ENCODE results near the gene FBP1.
"Not testable (repeated sequence)": the region's sequence is repeated elsewhere in the genome, so short reads cannot be mapped to it uniquely, and the experiment has no call there.

The FBP1 gene

DNA sequence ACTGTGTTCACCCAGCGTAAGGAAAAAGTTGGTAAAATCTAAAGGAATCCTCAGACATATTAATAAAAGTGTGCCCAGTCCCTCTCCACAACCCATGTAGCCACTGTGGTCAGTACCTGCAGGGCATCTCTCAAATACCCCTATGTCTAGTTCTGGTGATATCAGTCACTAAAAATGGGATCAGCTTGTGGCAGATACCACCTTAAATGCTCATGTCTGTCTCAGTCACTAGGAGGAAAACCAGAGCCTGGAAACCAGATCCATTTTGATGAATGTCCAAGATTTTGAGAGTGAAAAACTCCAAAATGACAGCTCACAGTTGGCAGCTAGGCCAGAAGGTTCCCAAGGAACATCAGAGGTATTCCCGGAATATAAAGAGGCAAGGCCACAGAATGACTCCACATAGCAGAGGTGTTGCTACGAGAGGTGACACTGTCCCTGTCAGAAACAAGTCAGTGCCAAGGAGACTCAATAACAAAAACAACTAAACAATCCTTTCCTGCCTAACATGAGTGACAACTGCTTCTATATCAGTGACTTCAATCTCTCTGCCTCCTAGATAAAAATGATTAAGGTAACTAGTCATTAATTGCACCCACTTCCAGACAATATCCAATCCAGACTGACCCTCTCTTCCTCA lies 70.9 kb downstream of the FBP1 start:
- no peak for DNase-seq

DNA sequence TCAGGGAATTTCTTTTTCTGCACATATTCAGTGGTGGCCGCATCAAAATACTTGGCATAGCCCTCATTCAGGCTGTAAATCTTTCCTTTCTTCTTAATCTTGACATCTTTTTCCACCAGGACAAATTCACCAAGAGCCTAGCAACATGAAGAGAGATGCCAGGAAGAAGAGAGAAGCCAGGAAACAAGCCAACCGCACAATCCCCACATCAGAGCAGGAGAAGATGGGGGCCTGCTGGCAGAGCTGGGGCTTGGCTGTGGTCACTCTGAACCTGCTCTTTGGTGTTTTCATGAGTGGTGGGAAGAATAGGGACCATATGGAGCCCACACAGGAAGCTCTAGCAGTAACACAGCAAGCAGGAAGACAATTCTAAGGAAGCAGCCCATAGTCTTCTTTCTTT lies 72.0 kb downstream of the FBP1 start:
- no peak for DNase-seq

DNA sequence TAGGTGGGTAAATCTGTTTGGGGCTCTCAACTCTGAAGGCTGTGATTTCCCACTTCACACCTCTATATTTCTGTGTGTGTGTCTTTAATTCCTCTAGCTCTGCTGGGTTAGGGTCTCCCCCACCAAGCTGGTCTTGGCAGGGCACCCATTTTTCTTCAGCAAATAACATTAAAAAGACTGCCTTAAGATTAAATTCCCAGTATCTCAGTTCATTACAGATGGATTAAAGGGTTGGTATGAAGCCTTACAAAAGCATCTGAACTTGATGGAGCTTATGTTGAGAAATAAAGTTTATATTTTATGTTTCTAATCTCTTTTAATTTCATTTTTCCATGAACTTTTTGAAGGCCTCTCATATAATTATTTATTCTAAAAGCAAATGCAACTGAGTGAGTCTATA lies 72.8 kb downstream of the FBP1 start:
- no peak for DNase-seq

DNA sequence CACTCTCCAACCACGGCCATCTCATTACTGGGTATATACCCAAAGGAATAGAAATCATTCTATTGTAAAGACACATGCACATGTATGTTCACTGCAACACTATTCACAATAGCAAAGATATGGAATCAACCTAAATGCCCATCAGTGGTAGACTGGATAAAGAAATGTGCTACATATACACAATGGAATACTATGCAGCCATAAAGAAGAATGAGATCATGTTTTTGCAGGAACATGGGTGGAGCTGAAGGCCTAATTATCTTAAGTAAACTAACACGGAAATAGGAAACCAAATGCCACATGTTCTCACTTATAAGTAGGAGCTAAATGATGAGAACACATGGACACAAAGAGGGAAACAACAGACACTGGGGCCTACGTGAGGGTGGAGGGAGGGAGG lies 75.0 kb downstream of the FBP1 start:
- DNase-seq, result not testable (repeated sequence)

DNA sequence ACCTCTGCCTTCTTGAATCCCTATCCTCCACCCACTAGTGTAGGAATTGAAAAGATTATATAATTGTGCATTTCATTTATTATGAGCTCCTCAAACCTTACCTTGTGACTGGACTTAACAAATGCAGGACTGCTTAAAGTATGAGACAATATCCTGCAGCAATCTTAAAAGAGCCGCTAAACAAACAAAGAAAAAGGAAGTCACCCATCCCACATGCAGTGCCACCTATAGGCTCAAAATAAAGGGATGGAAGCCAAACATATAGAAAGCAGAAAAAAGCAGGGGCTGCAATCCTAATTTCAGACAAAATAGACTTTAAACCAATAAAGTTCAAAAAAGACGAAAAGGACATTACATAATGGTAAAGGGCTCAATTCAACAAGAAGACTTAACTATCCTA lies 75.8 kb downstream of the FBP1 start:
- no peak for DNase-seq

DNA sequence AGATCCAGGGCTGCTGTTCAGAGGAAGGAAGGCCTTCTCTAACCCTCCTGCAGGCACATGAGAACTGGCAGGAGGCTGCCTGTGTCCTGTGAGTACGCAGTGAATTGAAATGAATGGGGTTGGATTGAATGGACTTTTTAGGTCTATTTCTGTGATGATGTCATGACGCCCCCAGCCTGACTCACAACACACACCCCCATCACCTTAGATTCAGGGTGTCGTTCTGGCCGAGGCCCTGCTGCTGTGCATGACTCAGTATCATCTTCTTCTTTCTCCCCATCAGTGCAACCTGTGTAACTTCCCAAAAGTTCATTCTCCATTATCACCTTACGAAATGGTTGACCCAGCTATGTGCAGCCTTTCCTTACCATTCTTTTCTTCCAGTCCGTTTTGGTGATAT lies 79.1 kb downstream of the FBP1 start:
- DNase-seq, result no peak

DNA sequence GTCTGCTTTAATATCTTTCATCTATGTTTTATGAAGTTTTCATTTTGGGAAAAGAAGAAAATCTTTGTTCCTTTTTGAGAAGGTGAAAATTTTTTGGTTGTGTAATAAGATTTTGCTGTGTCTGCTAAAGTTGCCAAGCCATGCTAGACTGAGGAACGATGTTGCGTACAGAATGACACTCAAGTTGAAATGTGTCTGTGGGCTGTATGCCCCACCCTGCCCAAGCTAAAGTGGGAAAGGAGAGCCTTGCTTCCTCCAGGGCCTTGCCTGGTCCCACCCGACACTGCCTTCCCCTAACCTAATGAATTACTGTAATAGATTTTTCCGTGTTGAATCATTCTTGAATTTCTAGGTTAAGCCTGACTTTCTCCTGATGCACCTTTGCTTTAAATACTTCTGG lies 81.9 kb downstream of the FBP1 start:
- no peak for DNase-seq

DNA sequence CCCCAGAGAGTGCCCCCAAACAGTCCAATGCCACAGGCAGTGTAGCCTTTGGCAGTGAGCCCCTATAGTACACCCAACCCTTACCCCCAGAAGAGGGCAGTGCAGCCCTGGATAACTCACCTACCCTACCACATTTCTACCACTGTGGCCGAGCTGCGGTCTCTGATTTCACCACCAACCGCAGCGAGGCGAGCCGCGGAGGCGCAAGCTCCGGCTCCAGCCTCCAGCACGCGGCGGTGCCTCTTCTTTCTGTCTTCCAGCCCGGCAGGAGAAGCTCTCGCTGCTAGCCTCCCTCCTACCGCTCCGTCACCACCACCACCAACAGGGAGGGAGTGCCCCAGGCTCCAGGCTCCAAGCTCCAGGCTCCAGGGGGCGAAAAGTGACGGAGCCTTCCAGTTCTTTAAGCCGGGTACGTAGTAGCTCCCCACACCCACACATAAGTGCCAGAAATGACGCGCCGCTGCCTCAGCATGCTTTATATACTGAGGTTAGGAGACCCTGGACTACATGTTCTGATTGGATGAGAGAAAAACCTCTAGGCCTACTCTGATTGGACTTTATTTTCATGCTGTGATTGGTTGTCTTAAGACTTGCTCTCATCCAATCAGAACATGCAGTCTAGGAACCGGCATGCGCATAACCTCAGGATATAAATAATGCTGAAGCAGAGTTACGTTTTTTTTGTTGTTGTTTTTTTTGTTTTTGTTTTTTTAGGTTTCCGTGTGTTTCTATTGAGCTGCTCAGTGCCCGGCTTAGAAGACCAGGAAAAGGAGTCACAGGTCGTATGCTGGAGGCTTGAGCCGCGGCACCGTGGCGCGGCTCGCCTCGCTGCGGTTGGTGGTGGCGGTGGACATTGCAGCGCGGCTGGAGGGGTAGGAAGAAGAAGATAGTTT lies 84.6 kb downstream of the FBP1 start, which contains the start of gene PCAT7:
Gene PCAT7, plus strand, starts transcription at position 645 of the 893 bp plus-strand sequence.
- peak; percentile 76 for DNase-seq

DNA sequence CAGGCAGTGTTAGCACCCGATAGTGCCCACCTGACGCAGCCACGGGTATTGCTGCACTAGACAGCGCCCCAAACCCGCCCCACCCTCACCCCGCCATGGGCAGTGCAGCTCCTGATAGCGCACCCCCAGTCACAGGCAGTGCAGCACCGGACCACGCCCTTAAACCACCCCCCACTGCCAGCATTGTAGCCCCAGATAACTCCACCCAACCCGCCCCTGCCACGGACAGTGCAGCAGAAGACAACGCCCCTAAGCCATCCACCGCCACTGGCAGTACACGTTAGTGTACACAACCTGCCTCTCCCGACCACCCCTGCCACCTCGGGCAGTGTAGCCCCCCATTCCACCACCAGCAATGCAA lies 85.3 kb downstream of the FBP1 start:
- DNase-seq, result no peak

All from NCI-H526 treated with DMSO at 0.1 percent for 48 hours (cell line).